Heart left ventricle (tissue), 16 donors: Measurements from ENCODE around the gene PTPRK. TPM values are rescaled to one million over a fixed set of nuclear protein-coding genes. Genes with fewer than 3 reads are reported as not detected.

ENCODE experiments used
- ATAC-seq, 4 donors: fragments of 200-7000 bp; cut with Tn5 transposase; one replicate each; pipeline ENCODE4 v1.9.1; 2020 to 2022; ENCODE audit warnings: moderate library complexity in 4 of 4, mild to moderate bottlenecking in 3 of 4, moderate number of reproducible peaks in 1 of 4
- DNase-seq, 5 donors: peaks; one replicate each; pipeline ENCODE4 v3.0.0-alpha.2; 2020
- H3K27ac ChIP-seq, 12 donors: fragments of 200-600 bp; sonication (generic) in 4 of 12; one replicate each; pipeline versions ENCODE4 v1.5.0 to v1.8.0; 2016 to 2022; ENCODE audit warnings: mild to moderate bottlenecking in 2 of 12
- H3K27me3 ChIP-seq, 9 donors: fragments of 200-600 bp; sonication (generic) in 2 of 9; one replicate each; pipeline versions ENCODE4 v1.5.1 to v1.8.0; 2016 to 2022; ENCODE audit warnings: mild to moderate bottlenecking in 3 of 9
- H3K36me3 ChIP-seq, 9 donors: fragments of 200-600 bp; sonication (generic) in 2 of 9; one replicate each; pipeline versions ENCODE4 v1.5.0 to v1.8.0; 2018 to 2022; ENCODE audit warnings: mild to moderate bottlenecking in 2 of 9
- H3K4me1 ChIP-seq, 12 donors: fragments of 200-600 bp; sonication (generic) in 4 of 12; one replicate each; pipeline versions ENCODE4 v1.5.0 to v1.8.0; 2016 to 2022; ENCODE audit warnings: mild to moderate bottlenecking in 3 of 12
- H3K4me3 ChIP-seq, 12 donors: fragments of 200-600 bp; sonication (generic) in 4 of 12; one replicate each; pipeline versions ENCODE4 v1.5.0 to v1.8.0; 2017 to 2022; ENCODE audit warnings: mild to moderate bottlenecking in 9 of 12, moderate library complexity in 4 of 12
- H3K9me3 ChIP-seq, 12 donors: fragments of 200-600 bp; sonication (generic) in 4 of 12; one replicate each; pipeline versions ENCODE4 v1.5.0 to v1.8.0; 2016 to 2022; ENCODE audit warnings: mild to moderate bottlenecking in 1 of 12
- POLR2A ChIP-seq, 2 donors: fragments of 450-650 bp; IDR thresholded peaks; one replicate each; pipeline ENCODE4 v1.6.1; 2017; ENCODE audit warnings: antibody characterized with exemption in 2 of 2, mild to moderate bottlenecking in 2 of 2, moderate library complexity in 2 of 2
- WGBS, 4 donors: extraction: QIAGEN DNeasy Blood & Tissue Kit in 2 of 4; methylation state at CpG; one replicate each; pipeline versions ENCODE4 v1.1.5 to v1.1.7; 2013 to 2018; 5-methylcytosine and 5-hydroxymethylcytosine counted together
- intact Hi-C, 10 donors: fragments of 100-400 bp; cut with DNase I; formaldehyde crosslinking; loops; one replicate each; pipeline versions ENCODE4 v1.11.1 to v1.14.2; 2022
- polyA plus RNA-seq, 2 donors: library from polyadenylated mRNA; stranded (reverse); fragments of 200-250 nt; gene quantifications; one replicate each; pipeline ENCODE4 v1.2.3, GENCODE V29; 2013
- total RNA-seq, 9 donors: library from RNA; depleted of rRNA in 2 of 9; stranded (reverse); fragments of >200 nt in 2 of 9; fragmentation: NEBNext Ultra II Directional in 3 of 9; extraction: Animal tissue kit (Norgen Biotek cat#: 25700) in 3 of 9; gene quantifications; one replicate each; pipeline versions ENCODE4 v1.1.0 to v1.2.4, GENCODE V29; 2016 to 2023
- TF ChIP-seq, protein P1 (sequence below), 12 donors: fragments of 200-600 bp; sonication (generic) in 4 of 12; IDR thresholded peaks; one replicate each; pipeline versions ENCODE4 v1.5.0 to v1.8.0; 2018 to 2022; ENCODE audit warnings: antibody characterized with exemption in 12 of 12, mild to moderate bottlenecking in 5 of 12
- donor health status: ischemic (EF 13 %, LVEDD 7.1; RV severe dilation, severe dysfunction).
- donor health status: healthy with polysubstance abuse.
- donor health status: DM: no; HTN: yes; CAD: no.
- donor health status: DM: no; HTN: no; CAD: no.
- donor health status: ischemic (EF 25% LVEDD 6.9; RV normal size, moderate dysfunction).
- donor health status: ischemic (EF 25% LVEDD 5.7; RV mildly dilated, moderate dysfunction).
- donor health status: healthy.
- donor health status: DM: yes; HTN: yes; CAD: no.
- donor health status: ischemic (EF 35%, LVEDD 5.7; RV mildly dilated, moderate dysfunction).
- donor health status: nonischemic (EF 11% LVEDD 7.7; RV severe dilation, severe dysfunction).
- donor health status: DM: yes; HTN: yes; CAD: no.
- donor health status: PGD.
- donor health status: ischemic (EF 29% LVEDD 5.4; RV normal size, mild dysfunction).
- donor health status: nonischemic (EF 23%, LVEDD 6.1; RV moderate dilation, normal function).

PTPRK gene
- total and polyA plus RNA-seq, 11 donors: 5.4 to 50.8 (median 38.5) TPM

DNA sequence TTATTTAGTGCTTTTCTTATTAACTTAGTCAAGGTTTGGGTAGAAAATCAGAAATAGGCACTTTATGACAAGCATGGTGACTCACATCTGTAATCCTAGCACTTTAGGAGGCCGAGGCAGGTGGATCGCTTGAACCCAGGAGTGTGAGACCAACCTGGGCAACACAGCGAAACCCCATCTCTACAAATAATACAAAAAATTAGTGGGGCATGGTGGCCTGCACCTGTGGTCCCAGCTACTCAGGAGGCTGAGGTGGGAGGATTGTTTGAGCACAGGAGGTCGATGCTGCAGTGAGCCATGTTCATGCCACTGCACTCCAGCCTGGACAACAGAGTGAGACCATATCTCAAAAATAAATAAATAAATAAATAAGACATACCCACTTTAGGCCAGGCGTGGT lies 568.2 kb downstream of the PTPRK start:
- intact Hi-C loops: no loop called here
- DNase-seq (no peak), ATAC-seq (no peak)
- H3K27ac ChIP-seq: peak overlapping the region in 1 of 12 donors; percentile 76
- TF ChIP-seq, protein P1, sequence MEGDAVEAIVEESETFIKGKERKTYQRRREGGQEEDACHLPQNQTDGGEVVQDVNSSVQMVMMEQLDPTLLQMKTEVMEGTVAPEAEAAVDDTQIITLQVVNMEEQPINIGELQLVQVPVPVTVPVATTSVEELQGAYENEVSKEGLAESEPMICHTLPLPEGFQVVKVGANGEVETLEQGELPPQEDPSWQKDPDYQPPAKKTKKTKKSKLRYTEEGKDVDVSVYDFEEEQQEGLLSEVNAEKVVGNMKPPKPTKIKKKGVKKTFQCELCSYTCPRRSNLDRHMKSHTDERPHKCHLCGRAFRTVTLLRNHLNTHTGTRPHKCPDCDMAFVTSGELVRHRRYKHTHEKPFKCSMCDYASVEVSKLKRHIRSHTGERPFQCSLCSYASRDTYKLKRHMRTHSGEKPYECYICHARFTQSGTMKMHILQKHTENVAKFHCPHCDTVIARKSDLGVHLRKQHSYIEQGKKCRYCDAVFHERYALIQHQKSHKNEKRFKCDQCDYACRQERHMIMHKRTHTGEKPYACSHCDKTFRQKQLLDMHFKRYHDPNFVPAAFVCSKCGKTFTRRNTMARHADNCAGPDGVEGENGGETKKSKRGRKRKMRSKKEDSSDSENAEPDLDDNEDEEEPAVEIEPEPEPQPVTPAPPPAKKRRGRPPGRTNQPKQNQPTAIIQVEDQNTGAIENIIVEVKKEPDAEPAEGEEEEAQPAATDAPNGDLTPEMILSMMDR (IDR thresholded peaks at IDR 0.05): no peak
- no peak for TF ChIP-seq POLR2A (IDR thresholded peaks at IDR 0.05)
- H3K36me3 ChIP-seq: no peaks in the 10 kb centered on the region
- H3K4me1 ChIP-seq: peaks cover 0 to 7% (median 0%) of the 10 kb centered on the region in 12 donors
- H3K4me3 ChIP-seq: no peak overlapping the region
- peaks cover 0 to under 1% (median 0%) of the 10 kb centered on the region in 12 donors for H3K9me3 ChIP-seq
- no peaks in the 10 kb centered on the region for H3K27me3 ChIP-seq
- 91 to 97% (median 92%) methylated on average over 5 of the region's 5 CpGs for WGBS, 4 donors

GRCh38 chr6:127951172-127951917 lies 569.1 kb downstream of the PTPRK start:
- no peaks in the 10 kb centered on the region for H3K36me3 ChIP-seq

DNA sequence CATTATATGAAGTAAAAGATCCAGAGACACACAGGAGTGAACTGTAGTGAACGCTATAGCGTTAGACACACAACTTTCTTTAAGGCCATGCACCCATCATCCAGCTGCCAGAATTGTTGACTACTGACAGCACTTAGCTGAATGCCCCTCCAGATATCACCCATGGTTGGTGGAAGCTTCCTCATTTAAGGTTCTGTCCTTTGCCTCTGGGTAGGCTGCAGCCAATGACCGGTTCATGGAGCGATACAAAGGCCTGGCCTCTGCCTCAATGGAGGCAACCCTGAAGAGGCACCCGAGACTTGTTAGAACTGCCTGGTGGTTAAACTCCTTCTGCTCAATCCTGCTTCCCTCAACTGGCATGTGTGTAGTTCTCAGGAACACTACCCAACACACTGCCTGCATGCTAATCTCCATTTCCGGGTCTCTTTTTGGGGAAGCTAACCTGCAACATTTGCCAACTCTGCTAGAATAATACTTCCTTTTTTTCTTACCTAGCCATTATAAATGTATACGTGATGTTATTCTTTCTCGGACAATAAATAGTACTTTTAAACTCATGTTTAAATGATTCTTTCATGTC lies 569.7 kb downstream of the PTPRK start:
- Histone ChIP-seq H3K9me3 (peaks cover 0 to 10% (median 0%) of the 10 kb centered on the region in 12 donors), H3K27me3 (no peaks in the 10 kb centered on the region), H3K36me3 (no peaks in the 10 kb centered on the region), H3K4me3 (no peak overlapping the region), H3K27ac (peak overlapping the region in 1 of 12 donors; percentile 76), H3K4me1 (peaks cover 0 to 7% (median 0%) of the 10 kb centered on the region in 12 donors)
- TF ChIP-seq, protein P1 (IDR thresholded peaks at IDR 0.05): no peak
- TF ChIP-seq POLR2A (IDR thresholded peaks at IDR 0.05): no peak
- no peak for ATAC-seq
- no peak for DNase-seq
- intact Hi-C loops: no loop called here
- 88 to 90% (median 90%) methylated on average over 7 to 8 of the region's 8 CpGs for WGBS, 4 donors

More at GRCh38 chr6:127951172-127951917, 569.1 kb downstream of the PTPRK start:
- H3K9me3 ChIP-seq: peaks cover 0 to 7% (median 0%) of the 10 kb centered on the region in 12 donors
- H3K27ac ChIP-seq: peak overlapping the region in 1 of 12 donors; percentile 76
- WGBS, 4 donors: 75 to 80% (median 78%) methylated on average over 2 of the region's 2 CpGs
- no peak for TF ChIP-seq POLR2A (IDR thresholded peaks at IDR 0.05)
- TF ChIP-seq, protein P1 (IDR thresholded peaks at IDR 0.05): no peak
- peaks cover 0 to 7% (median 0%) of the 10 kb centered on the region in 12 donors for H3K4me1 ChIP-seq
- H3K27me3 ChIP-seq: no peaks in the 10 kb centered on the region
- H3K4me3 ChIP-seq: no peak overlapping the region
- DNase-seq (no peak), ATAC-seq (no peak)
- intact Hi-C loops: no loop called here

- no peak for TF ChIP-seq POLR2A (IDR thresholded peaks at IDR 0.05)
- TF ChIP-seq, protein P1 (IDR thresholded peaks at IDR 0.05): no peak
- Histone ChIP-seq H3K4me3 (no peak overlapping the region), H3K27ac (no peak overlapping the region), H3K36me3 (no peaks in the 10 kb centered on the region), H3K9me3 (peaks cover 0 to 10% (median 0%) of the 10 kb centered on the region in 12 donors), H3K4me1 (peaks cover 0 to 7% (median 0%) of the 10 kb centered on the region in 12 donors), H3K27me3 (no peaks in the 10 kb centered on the region)
- DNase-seq (no peak), ATAC-seq (no peak)
- WGBS, 4 donors: 88 to 96% (median 92%) methylated on average over 3 of the region's 3 CpGs
- intact Hi-C loops: no loop called here
Observed at GRCh38 chr6:127949251-127949650, 571.1 kb downstream of the PTPRK start.
